IMR-90 (cell line): ENCODE results near the gene CLSTN1. TPM values are rescaled to one million over a fixed set of nuclear protein-coding genes. Genes with fewer than 3 reads are reported as not detected.

Experiments used
- ATAC-seq: fragments of 200-7000 bp; cut with Tn5 transposase; 2 replicates; pipeline ENCODE4 v1.9.1; 2020; ENCODE audit warnings: low read depth, mild to moderate bottlenecking, moderate library complexity
- BruUV-seq: library from RNA; stranded (reverse); fragments of 400-500 nt; replicated peaks from 2 replicates; lab custom pipeline; 2021; lab: Mats Ljungman, UMichigan
- CTCF ChIA-PET: fragments of 300-600 bp; formaldehyde crosslinking; extraction: SDS; loops from one replicate; lab custom pipeline; 2021; ENCODE audit warnings: antibody characterized with exemption; lab: Yijun Ruan, JAX
- POLR2A ChIA-PET: fragments of 300-600 bp; sonication (Branson Sonifier 250); formaldehyde crosslinking; loops from one replicate; lab custom pipeline; 2022; ENCODE audit warnings: antibody characterized with exemption; ENCODE audit not compliant: unreplicated experiment; lab: Charles Lee
- DNase-seq: peaks from one replicate; pipeline ENCODE4 v3.0.0; 2013
- H2AFZ ChIP-seq: replicated peaks from 2 replicates; pipeline ENCODE3; 2013; ENCODE audit warnings: low read length, mild to moderate bottlenecking; ENCODE audit not compliant: poor library complexity
- H2AK5ac ChIP-seq: 2 replicates; pipeline ENCODE4 v1.6.1; 2013; ENCODE audit warnings: low read depth, low read length, inconsistent platforms
- H2AK9ac ChIP-seq: replicated peaks from 2 replicates; pipeline ENCODE3; 2013; ENCODE audit warnings: mild to moderate bottlenecking, low read depth, low read length, moderate library complexity; ENCODE audit not compliant: poor library complexity
- H2BK120ac ChIP-seq: 2 replicates; pipeline ENCODE4 v1.6.1; 2013; ENCODE audit warnings: low read depth, low read length, inconsistent platforms
- H2BK15ac ChIP-seq: 3 replicates; pipeline ENCODE4 v1.6.1; 2013; ENCODE audit warnings: low read depth, low read length, inconsistent platforms
- H2BK20ac ChIP-seq: 2 replicates; pipeline ENCODE4 v1.6.1; 2013; ENCODE audit warnings: low read depth, mild to moderate bottlenecking, inconsistent platforms, low read length, moderate library complexity
- H2BK5ac ChIP-seq: 2 replicates; pipeline ENCODE4 v1.6.1; 2013; ENCODE audit warnings: mild to moderate bottlenecking, low read depth, low read length, inconsistent platforms; ENCODE audit not compliant: poor library complexity, severe bottlenecking
- H3K14ac ChIP-seq: replicated peaks from 2 replicates; pipeline ENCODE4 v1.6.1; 2013; ENCODE audit warnings: low read depth, low read length, inconsistent platforms
- H3K18ac ChIP-seq: 2 replicates; pipeline ENCODE4 v1.6.1; 2013; ENCODE audit warnings: low read depth, low read length, control low read depth
- H3K23ac ChIP-seq: 2 replicates; pipeline ENCODE4 v1.6.1; 2013; ENCODE audit warnings: low read depth, low read length, inconsistent platforms
- H3K27ac ChIP-seq: 2 replicates; pipeline ENCODE4 v1.5.1; 2013; ENCODE audit warnings: mild to moderate bottlenecking, control low read depth, low read length; ENCODE audit not compliant: insufficient read depth
- H3K27me3 ChIP-seq: 2 replicates; pipeline ENCODE4 v1.6.1; 2013; ENCODE audit warnings: low read length; ENCODE audit not compliant: control insufficient read depth, insufficient read depth
- H3K36me3 ChIP-seq: 2 replicates; pipeline ENCODE4 v1.6.1; 2013; ENCODE audit warnings: low read length, mixed read lengths; ENCODE audit not compliant: control insufficient read depth, insufficient read depth
- H3K4ac ChIP-seq: 2 replicates; pipeline ENCODE4 v1.6.1; 2013; ENCODE audit warnings: low read depth, low read length, inconsistent platforms
- H3K4me1 ChIP-seq: 2 replicates; pipeline ENCODE4 v1.6.1; 2013; ENCODE audit warnings: low read length, mixed read lengths; ENCODE audit not compliant: control insufficient read depth, insufficient read depth
- H3K4me2 ChIP-seq: 2 replicates; pipeline ENCODE4 v1.6.1; 2013; ENCODE audit warnings: low read depth, mild to moderate bottlenecking, control low read depth, low read length, moderate library complexity
- H3K4me3 ChIP-seq: 2 replicates; pipeline ENCODE4 v1.5.1; 2013; ENCODE audit warnings: low read depth, mild to moderate bottlenecking, control low read depth, low read length, moderate library complexity; ENCODE audit not compliant: insufficient read depth
- H3K56ac ChIP-seq: 2 replicates; pipeline ENCODE4 v1.6.1; 2013; ENCODE audit warnings: low read length, inconsistent platforms; ENCODE audit not compliant: insufficient read depth; ENCODE audit errors: extremely low read depth
- H3K79me1 ChIP-seq, 2 experiments: 2 replicates each; pipeline ENCODE4 v1.6.1; 2013; ENCODE audit warnings: low read length in 2 of 2, inconsistent platforms in 1 of 2, low read depth in 1 of 2
- H3K9ac ChIP-seq: 2 replicates; pipeline ENCODE4 v1.6.1; 2013; ENCODE audit warnings: low read depth, low read length, control low read depth
- H3K9me1 ChIP-seq: 2 replicates; pipeline ENCODE4 v1.6.1; 2013; ENCODE audit warnings: low read length, inconsistent platforms; ENCODE audit not compliant: insufficient read depth
- H3K9me3 ChIP-seq: 2 replicates; pipeline ENCODE4 v1.6.1; 2013; ENCODE audit warnings: low read length; ENCODE audit not compliant: control insufficient read depth, insufficient read depth
- H4K20me1 ChIP-seq: 2 replicates; pipeline ENCODE4 v1.6.1; 2013; ENCODE audit warnings: low read length, inconsistent platforms; ENCODE audit not compliant: insufficient read depth
- H4K5ac ChIP-seq: 2 replicates; pipeline ENCODE4 v1.6.1; 2013; ENCODE audit warnings: mild to moderate bottlenecking, low read depth, low read length, control low read depth
- H4K8ac ChIP-seq, 2 experiments: 2 replicates each; pipeline ENCODE4 v1.6.1; 2013; ENCODE audit warnings: low read depth in 2 of 2, low read length in 2 of 2, control low read depth in 1 of 2, inconsistent platforms in 1 of 2
- H4K91ac ChIP-seq: 2 replicates; pipeline ENCODE4 v1.6.1; 2013; ENCODE audit warnings: low read depth, low read length, inconsistent platforms; ENCODE audit not compliant: insufficient read depth
- CHD1 ChIP-seq: IDR thresholded peaks from 2 replicates; pipeline ENCODE4 v1.6.1; 2012; ENCODE audit warnings: low read depth, low read length, improper control_type of control experiment
- CTCF ChIP-seq: conservative IDR thresholded peaks from 2 replicates; pipeline ENCODE4 v1.5.1; 2012; ENCODE audit warnings: mild to moderate bottlenecking, low read depth, low read length, improper control_type of control experiment
- ELK1 ChIP-seq: fragments of 150-350 bp; IDR thresholded peaks from 2 replicates; pipeline ENCODE4 v1.6.1; 2016; ENCODE audit warnings: low read depth, mild to moderate bottlenecking, low read length, moderate library complexity, borderline replicate concordance
- FOS ChIP-seq: fragments of 150-350 bp; IDR thresholded peaks from 2 replicates; pipeline ENCODE4 v1.6.1; 2016; ENCODE audit warnings: low read depth, low read length
- MAFK ChIP-seq: IDR thresholded peaks from 2 replicates; pipeline ENCODE4 v1.6.1; 2012; ENCODE audit warnings: low read depth, low read length, improper control_type of control experiment
- MAZ ChIP-seq: IDR thresholded peaks from 2 replicates; pipeline ENCODE4 v1.6.1; 2012; ENCODE audit warnings: low read depth, mild to moderate bottlenecking, low read length, improper control_type of control experiment, moderate library complexity, borderline replicate concordance
- MXI1 ChIP-seq: IDR thresholded peaks from 2 replicates; pipeline ENCODE4 v1.6.1; 2012; ENCODE audit warnings: low read depth, mild to moderate bottlenecking, low read length, moderate library complexity, borderline replicate concordance
- NFE2L2 ChIP-seq: fragments of 150-350 bp; IDR thresholded peaks from 2 replicates; pipeline ENCODE4 v1.6.1; 2016; ENCODE audit warnings: low read depth, mild to moderate bottlenecking, low read length
- RAD21 ChIP-seq: IDR thresholded peaks from 2 replicates; pipeline ENCODE4 v1.6.1; 2012; ENCODE audit warnings: low read length, improper control_type of control experiment
- RFX5 ChIP-seq: IDR thresholded peaks from 2 replicates; pipeline ENCODE4 v1.8.0; 2012; ENCODE audit warnings: low read depth, mild to moderate bottlenecking, low read length, moderate library complexity
- SMC3 ChIP-seq: fragments of 150-350 bp; IDR thresholded peaks from 2 replicates; pipeline ENCODE4 v1.6.1; 2016; ENCODE audit warnings: low read depth, mild to moderate bottlenecking, antibody characterized with exemption, low read length, moderate library complexity
- USF2 ChIP-seq: fragments of 150-350 bp; IDR thresholded peaks from 2 replicates; pipeline ENCODE4 v1.6.1; 2017; ENCODE audit warnings: mild to moderate bottlenecking, antibody characterized with exemption, low read length, low read depth
- WGBS, 2 experiments: methylation state at CpG; one replicate each; pipeline versions ENCODE4 v1.1.5 to v1.1.7; 2013; ENCODE audit warnings: missing lambda C conversion rate in 2 of 2; ENCODE audit not compliant: insufficient read length in 1 of 2; ENCODE audit errors: extremely low coverage in 2 of 2; 5-methylcytosine and 5-hydroxymethylcytosine counted together
- dilution Hi-C: fragments of 300-500 bp; cut with HindIII; formaldehyde crosslinking; loops from one replicate; pipeline ENCODE4 v1.14.3; 2018; ENCODE audit warnings: low sequenced_read_pairs; ENCODE audit not compliant: unreplicated experiment
- in situ Hi-C: fragments of 300-500 bp; cut with MboI; formaldehyde crosslinking; loops from 3 replicates; pipeline ENCODE4 v1.14.3; 2019; ENCODE audit warnings: low sequenced_read_pairs, inconsistent platforms, mixed read lengths
- intact Hi-C: fragments of 100-400 bp; cut with micrococcal nuclease; formaldehyde crosslinking; loops from 2 replicates; pipeline ENCODE4 v1.10.0; 2022
- polyA plus RNA-seq, 3 experiments: library from polyadenylated mRNA; depleted of rRNA; stranded (reverse); fragments of >200 nt; gene quantifications; 2 replicates each; pipeline ENCODE4 v1.2.3, GENCODE V29; 2012; ENCODE audit warnings: low replicate concordance in 1 of 3
- total RNA-seq: library from RNA; depleted of rRNA; stranded (reverse); fragments of >200 nt; gene quantifications from 2 replicates; pipeline ENCODE4 v1.2.3, GENCODE V29; 2012

The CLSTN1 gene
- total and polyA plus RNA-seq, 2 of the 4 experiments (the other 2 are of a cell fraction) = 30.1 to 72.2 TPM

- Histone ChIP-seq H2BK15ac (no peak overlapping the region), H4K5ac (no peak overlapping the region), H2BK120ac (no peak overlapping the region), H3K9ac (no peak overlapping the region), H3K36me3 (peaks cover 11% of the 10 kb centered on the region; the same call in 1 of the 2 replicates), H3K27ac (no peak overlapping the region), H3K79me1 (peaks cover 0 to 3% of the 10 kb centered on the region in 2 experiments; a peak in 2 of 4 replicates), H4K20me1 (no peaks in the 10 kb centered on the region), H3K23ac (no peak overlapping the region), H2AK9ac (peak overlapping the region; percentile 44), H3K27me3 (no peaks in the 10 kb centered on the region), H3K9me3 (no peaks in the 10 kb centered on the region), H4K8ac (no peak overlapping the region), H2AFZ (peak overlapping the region; percentile 40), H3K9me1 (no peaks in the 10 kb centered on the region), H2AK5ac (no peak overlapping the region), H3K14ac (0 out of 2 replicates have a peak overlapping the region, but pooled peaks have one; percentile 4), H3K18ac (no peak overlapping the region), H3K4me2 (no peak overlapping the region), H3K56ac (no peak overlapping the region), H4K91ac (no peak overlapping the region), H3K4me1 (peaks cover 5% of the 10 kb centered on the region), H3K4ac (no peak overlapping the region), H2BK5ac (no peak overlapping the region), H2BK20ac (no peak overlapping the region), H3K4me3 (no peak overlapping the region)
- CTCF ChIA-PET = interaction anchor here (1.1 kb wide), 1 partner anchor 41 kb away, joined by 3 read pairs; no protein-coding TSS in a partner anchor
- peak; percentile 52 for ATAC-seq
- intact Hi-C loops = no loop called here
- POLR2A ChIA-PET = interaction anchor here (1.0 kb wide), 1 partner anchor 70 kb away, joined by 3 read pairs; the partner anchor contains the start of genes LZIC and NMNAT1
- in situ Hi-C loops = loop anchor here (5.0 kb wide), 1 partner anchor 70 kb away; the partner anchor contains the start of genes LZIC and NMNAT1
- dilution Hi-C loops = no loop called here
- DNase-seq = peak; percentile 68
- TF ChIP-seq SMC3 (no peak), ELK1 (no peak), MAFK (no peak), FOS (no peak), USF2 (no peak), CTCF (no peak), MXI1 (no peak), CHD1 (no peak), RFX5 (no peak), RAD21 (no peak), MAZ (no peak; the same call in 1 of the 2 replicates), NFE2L2 (no peak)
- WGBS, 2 experiments = 61% methylated on average over 3 of the region's 11 CpGs; no CpG with 5 or more reads in 1 of the 2 experiments
- BruUV-seq = no TSS peak
These were observed 48.8 kb upstream of the CLSTN1 start for GRCh38 chr1:9872430-9873165.
